ENCODE results near the gene LDLR.
"Not testable (repeated sequence)": the region's sequence is repeated elsewhere in the genome, so short reads cannot be mapped to it uniquely, and the experiment has no call there.

The LDLR gene

DNA sequence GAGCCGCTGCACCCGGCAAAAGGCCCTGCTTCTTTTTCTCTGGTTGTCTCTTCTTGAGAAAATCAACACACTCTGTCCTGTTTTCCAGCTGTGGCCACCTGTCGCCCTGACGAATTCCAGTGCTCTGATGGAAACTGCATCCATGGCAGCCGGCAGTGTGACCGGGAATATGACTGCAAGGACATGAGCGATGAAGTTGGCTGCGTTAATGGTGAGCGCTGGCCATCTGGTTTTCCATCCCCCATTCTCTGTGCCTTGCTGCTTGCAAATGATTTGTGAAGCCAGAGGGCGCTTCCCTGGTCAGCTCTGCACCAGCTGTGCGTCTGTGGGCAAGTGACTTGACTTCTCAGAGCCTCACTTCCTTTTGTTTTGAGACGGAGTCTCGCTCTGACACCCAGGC is 17.2 kb downstream of the LDLR start:
- no peak for DNase-seq (ENCODE audit: low spot score)

DNA sequence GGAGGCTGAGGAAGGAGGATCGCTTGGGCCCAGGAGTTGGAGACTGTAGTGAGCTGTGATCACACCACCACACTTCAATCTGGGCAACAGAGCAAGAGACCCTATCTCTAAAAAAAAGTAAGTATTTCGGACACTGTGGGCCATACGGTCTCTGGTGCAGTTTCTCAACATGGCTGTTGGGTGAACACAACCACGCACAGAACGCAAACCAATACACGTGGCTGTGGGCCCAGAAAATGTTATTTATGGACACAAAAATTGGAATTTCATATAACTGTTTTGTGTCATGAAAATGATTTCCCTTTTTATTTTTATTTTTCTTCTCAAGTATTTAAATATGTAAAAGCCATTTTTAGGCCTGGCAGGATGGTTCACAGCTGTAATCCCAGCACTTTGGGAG is 19.5 kb downstream of the LDLR start:
- no peak for DNase-seq (ENCODE audit: low spot score)

DNA sequence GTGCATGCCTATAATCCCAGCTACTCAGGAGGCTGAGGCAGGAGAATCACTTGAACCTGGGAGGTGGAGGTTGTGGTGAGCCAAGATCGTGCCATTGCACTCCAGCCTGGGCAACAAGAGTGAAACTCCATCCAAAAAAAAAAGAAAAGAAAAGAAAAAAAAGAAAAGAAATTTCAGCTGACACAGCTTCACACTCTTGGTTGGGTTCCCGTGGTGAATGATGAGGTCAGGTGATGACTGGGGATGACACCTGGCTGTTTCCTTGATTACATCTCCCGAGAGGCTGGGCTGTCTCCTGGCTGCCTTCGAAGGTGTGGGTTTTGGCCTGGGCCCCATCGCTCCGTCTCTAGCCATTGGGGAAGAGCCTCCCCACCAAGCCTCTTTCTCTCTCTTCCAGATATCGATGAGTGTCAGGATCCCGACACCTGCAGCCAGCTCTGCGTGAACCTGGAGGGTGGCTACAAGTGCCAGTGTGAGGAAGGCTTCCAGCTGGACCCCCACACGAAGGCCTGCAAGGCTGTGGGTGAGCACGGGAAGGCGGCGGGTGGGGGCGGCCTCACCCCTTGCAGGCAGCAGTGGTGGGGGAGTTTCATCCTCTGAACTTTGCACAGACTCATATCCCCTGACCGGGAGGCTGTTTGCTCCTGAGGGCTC is 22.0 kb downstream of the LDLR start:
- no peak for DNase-seq (ENCODE audit: low spot score)

DNA sequence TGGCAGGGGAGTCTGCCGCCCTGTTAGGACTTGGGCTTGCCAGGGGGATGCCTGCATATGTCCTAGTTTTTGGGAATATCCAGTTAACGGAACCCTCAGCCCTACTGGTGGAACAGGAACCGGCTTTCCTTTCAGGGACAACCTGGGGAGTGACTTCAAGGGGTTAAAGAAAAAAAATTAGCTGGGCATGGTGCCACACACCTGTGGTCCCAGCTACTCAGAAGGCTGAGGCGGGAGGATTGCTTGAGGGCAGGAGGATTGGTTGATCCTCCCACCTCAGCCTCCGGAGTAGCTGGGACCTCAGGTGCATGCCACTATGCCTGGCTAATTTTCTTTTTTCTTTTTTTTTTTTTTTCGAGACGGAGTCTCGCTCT is 22.5 kb downstream of the LDLR start:
- no peak for DNase-seq (ENCODE audit: low spot score)

DNA sequence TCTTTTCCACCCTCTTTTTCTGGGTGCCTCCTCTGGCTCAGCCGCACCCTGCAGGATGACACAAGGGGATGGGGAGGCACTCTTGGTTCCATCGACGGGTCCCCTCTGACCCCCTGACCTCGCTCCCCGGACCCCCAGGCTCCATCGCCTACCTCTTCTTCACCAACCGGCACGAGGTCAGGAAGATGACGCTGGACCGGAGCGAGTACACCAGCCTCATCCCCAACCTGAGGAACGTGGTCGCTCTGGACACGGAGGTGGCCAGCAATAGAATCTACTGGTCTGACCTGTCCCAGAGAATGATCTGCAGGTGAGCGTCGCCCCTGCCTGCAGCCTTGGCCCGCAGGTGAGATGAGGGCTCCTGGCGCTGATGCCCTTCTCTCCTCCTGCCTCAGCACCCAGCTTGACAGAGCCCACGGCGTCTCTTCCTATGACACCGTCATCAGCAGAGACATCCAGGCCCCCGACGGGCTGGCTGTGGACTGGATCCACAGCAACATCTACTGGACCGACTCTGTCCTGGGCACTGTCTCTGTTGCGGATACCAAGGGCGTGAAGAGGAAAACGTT is 24.0 kb downstream of the LDLR start:
- no peak for DNase-seq (ENCODE audit: low spot score)

DNA sequence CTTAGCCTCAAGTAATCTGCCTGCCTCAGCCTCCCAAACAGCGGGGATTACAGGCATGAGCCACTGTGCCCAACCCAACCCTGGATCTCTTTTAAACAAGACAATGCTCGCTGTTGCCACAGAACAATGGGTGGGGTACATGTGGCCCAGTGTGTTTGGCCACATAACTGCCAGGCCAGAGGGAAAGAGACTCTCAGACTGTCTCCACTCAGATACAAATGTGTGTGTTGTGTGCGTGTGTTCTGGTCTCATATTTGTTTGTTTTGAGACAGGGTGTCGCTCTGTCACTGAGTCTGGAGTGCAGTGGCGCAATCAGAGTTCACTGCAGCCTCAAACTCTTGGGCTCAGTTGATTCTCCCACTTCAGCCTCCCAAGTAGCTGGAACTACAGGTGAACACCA is 25.8 kb downstream of the LDLR start:
- DNase-seq (ENCODE audit: low spot score) = no peak

DNA sequence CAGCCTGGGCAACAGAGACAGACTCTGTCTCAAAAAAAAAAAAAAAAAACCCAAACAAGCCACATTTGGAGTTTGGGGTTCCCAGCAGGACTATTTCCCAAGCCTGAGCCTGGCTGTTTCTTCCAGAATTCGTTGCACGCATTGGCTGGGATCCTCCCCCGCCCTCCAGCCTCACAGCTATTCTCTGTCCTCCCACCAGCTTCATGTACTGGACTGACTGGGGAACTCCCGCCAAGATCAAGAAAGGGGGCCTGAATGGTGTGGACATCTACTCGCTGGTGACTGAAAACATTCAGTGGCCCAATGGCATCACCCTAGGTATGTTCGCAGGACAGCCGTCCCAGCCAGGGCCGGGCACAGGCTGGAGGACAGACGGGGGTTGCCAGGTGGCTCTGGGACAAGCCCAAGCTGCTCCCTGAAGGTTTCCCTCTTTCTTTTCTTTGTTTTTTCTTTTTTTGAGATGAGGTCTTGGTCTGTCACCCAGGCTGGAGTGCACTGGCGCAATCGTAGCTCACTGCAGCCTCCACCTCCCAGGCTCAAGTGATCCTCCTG is 26.7 kb downstream of the LDLR start:
- no peak for DNase-seq (ENCODE audit: low spot score)

DNA sequence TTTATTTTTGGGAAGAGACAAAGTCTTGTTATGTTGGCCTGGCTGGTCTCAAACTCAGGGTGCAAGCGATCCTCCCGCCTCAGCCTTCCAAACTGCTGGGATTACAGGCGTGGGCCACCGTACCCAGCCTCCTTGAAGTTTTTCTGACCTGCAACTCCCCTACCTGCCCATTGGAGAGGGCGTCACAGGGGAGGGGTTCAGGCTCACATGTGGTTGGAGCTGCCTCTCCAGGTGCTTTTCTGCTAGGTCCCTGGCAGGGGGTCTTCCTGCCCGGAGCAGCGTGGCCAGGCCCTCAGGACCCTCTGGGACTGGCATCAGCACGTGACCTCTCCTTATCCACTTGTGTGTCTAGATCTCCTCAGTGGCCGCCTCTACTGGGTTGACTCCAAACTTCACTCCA is 27.2 kb downstream of the LDLR start:
- DNase-seq (ENCODE audit: low spot score) = no peak

DNA sequence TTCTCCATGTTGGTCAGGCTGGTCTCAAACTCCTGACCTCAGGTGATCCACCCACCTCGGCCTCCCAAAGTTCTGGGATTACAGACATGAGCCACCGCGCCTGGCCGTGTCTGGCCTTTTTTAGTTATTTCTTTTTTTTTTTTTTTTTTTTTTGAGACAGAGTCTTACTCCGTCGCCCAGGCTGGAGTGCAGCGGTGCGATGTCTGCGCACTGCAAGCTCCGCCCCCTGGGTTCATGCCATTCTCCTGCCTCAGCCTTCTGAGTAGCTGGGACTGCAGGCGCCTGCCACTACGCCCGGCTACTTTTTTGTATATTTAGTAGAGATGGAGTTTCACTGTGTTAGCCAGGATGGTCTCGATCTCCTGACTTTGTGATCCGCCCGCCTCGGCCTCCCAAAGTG is 32.7 kb downstream of the LDLR start:
- not testable (repeated sequence) for DNase-seq (ENCODE audit: low spot score)

DNA sequence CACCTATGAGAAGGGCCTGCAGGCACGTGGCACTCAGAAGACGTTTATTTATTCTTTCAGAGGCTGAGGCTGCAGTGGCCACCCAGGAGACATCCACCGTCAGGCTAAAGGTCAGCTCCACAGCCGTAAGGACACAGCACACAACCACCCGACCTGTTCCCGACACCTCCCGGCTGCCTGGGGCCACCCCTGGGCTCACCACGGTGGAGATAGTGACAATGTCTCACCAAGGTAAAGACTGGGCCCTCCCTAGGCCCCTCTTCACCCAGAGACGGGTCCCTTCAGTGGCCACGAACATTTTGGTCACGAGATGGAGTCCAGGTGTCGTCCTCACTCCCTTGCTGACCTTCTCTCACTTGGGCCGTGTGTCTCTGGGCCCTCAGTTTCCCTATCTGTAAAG is 33.9 kb downstream of the LDLR start:
- DNase-seq (ENCODE audit: low spot score) = no peak

DNA sequence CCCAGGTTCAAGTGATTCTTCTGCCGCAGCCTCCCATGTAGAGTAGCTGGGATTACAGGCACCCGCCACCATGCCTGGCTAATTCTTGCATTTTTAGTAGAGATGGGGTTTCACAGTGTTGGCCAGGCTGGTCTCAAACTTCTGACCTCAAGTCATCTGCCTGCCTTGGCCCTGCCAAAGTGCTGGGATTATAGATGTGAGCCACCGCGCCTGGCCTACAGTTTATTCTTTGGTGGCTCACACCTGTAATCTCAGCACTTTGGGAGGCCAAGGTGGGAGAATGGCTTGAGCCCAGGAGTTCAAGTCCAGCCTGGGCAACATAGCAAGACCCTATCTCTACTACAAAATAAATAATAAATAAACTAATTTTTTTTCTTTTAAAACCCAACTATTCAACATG is 34.9 kb downstream of the LDLR start:
- not testable (repeated sequence) for DNase-seq (ENCODE audit: low spot score)

DNA sequence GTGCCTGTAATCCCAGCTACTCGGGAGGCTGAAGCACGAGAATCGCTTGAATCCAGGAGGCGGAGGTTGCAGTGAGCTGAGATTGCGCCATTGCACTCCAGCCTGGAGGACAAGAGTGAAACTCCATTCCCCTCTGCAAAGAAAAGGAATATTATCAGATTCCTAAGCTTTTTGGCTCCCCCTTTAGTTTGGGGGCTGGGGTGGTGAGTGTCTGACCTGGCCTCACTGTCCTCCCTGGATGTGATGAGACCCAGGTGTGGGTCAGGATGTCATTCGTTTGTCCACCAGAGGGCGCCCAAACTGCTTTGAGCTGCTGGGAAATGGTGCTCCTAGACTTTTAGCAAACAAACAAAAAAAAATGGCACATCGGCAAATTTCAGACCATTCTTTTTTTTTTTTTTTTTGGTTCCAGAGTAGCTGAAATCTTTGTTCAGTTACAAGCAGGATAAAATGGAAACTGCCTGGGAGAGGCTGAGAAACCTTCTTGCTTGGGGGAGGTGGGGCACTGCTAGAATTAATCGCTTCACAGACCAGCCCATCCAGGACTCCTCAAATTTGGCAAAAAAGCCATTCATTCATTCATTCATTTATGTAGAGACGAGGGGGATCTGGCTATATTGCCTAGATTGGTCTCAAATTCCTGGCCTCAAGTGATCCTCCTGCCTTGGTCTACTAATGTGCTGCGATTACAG is 36.9 kb downstream of the LDLR start:
- peak; percentile 83 for DNase-seq (ENCODE audit: low spot score)

DNA sequence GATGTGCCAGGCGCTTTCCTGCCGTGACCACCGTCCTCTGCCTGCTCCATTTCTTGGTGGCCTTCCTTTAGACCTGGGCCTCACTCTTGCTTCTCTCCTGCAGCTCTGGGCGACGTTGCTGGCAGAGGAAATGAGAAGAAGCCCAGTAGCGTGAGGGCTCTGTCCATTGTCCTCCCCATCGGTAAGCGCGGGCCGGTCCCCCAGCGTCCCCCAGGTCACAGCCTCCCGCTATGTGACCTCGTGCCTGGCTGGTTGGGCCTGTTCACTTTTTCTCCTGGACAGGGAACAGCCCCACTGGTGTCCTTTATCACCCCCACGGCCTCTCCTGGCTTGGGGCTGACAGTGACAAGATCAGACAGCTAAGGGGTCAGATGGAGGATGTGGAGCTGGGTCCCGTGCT is 38.6 kb downstream of the LDLR start:
- no peak for DNase-seq (ENCODE audit: low spot score)

DNA sequence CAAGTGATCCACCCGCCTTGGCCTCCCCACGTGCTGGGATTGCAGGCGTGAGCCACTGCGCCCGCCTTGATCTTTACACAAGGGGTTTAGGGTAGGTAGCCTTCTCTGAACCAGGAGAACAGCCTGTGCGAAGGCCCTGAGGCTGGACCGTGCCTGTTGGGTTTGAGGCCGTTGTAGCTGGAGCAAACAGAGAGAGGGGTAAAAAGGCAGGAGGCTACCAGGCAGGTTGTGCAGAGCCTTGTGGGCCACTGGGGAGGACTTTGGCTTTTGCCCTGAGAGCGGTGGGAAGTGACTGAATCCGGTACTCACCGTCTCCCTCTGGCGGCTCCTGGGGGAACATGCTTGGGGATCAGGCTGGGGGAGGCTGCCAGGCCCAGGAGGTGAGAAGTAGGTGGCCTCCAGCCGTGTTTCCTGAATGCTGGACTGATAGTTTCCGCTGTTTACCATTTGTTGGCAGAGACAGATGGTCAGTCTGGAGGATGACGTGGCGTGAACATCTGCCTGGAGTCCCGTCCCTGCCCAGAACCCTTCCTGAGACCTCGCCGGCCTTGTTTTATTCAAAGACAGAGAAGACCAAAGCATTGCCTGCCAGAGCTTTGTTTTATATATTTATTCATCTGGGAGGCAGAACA is 41.7 kb downstream of the LDLR start:
- DNase-seq (ENCODE audit: low spot score) = peak; percentile 82

DNA sequence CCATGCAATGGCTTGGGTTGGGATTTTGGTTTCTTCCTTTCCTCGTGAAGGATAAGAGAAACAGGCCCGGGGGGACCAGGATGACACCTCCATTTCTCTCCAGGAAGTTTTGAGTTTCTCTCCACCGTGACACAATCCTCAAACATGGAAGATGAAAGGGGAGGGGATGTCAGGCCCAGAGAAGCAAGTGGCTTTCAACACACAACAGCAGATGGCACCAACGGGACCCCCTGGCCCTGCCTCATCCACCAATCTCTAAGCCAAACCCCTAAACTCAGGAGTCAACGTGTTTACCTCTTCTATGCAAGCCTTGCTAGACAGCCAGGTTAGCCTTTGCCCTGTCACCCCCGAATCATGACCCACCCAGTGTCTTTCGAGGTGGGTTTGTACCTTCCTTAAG is 42.2 kb downstream of the LDLR start:
- no peak for DNase-seq (ENCODE audit: low spot score)

DNA sequence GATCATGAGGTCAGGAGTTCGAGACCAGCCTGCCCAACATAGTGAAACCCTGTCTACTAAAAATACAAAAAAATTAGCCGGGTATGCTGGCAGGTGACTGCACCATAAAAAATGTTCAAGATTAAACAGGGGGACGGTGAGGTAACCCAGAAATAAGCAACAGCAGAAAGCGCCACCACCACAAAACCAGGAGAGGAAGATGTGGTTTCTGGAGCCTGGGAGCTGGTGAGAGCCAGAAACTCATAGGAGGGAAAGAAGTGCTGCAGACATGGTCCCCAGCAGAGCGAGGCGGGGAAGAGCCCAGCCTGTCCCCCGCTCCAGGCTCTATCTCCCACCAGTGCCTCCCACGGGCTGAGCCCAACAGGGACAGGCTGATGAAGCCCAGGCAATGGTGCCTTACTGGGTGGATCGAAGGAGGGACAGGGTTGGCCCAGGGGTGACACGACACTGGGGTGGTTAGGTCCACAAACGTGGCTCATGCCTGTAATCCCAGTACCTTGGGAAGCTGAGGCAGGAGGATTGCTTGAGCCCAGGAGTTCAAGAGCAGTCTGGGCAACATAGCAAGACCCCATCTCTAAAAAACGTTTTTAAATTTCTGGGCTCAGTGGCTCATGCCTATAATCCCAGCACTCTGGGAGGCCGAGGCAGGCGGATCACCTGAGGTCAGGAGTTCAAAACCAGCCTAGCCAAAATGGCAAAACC is 47.3 kb downstream of the LDLR start:
- no peak for DNase-seq (ENCODE audit: low spot score)

DNA sequence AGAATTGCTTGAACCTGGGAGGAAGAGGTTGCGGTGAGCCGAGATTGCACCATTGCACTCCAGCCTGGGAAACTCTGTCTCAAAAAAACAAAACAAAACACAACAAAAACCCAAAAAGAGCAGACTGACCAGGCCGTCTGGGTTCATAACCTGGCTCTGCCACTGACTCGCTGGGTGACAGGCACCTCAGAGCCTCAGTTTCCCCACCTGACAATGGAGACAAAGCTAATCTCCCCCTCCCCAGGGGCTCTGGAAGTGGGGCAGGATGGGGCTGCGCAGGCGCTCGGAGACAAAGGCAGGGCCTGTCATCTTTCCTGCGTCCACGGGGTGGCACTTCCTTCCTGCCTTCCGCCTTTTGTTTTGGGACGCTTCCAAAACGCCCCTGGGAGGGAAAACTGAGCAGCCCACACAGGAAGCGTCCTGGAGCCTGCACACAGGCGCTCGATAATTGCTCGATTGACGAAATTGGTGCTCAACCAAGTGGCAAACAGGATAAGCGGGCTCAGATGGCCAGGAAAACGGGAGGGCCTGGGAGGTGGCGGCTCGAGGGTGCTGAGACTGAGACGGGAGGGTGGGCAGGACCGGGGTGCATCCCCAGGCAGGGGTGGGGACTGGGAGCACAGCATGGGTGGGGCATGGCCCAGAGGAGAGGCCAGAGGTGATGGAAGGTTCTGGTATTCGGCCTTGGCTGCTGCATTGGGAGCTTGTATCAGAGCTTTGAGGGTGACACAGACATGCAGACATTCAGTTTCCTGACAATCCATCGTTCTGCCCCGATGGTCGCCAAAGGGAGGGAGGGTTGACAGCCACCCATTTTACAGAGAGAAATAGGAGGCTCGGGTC is 48.5 kb downstream of the LDLR start:
- DNase-seq (ENCODE audit: low spot score) = no peak

DNA sequence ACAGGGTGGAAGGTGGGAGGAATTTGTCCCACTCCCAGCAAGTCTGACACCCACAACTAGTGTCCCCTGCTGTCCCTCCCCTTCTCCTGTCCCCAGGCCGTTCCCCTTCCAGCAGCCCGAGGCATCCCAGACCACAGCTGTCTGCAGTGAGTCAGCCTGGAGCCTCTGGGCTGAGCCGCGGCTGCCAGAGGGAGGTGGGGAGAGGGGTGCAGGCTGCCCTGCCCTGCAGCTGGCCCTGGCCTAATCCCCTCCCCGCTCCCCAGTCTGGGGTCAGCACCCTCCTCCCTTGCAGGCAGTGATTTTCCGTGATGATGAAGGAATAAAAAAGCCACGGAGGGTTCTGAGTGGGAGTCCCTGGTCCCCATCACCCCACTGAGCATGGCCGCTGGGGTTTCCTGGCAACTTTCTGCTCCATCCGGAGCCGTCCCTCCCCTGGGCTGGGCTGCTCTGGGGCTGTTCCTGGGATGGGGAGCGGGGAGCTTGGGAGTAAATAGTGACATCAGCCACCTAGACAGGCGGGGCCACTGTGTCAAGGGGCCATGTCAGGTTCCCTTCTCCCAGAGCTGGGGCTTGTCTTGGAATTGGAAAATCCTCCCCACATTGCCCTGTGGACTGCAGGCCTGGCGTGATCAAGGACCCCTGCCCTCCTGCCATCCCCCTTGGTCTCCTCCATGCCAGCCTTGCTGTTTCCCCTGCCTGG is 49.5 kb downstream of the LDLR start:
- DNase-seq (ENCODE audit: low spot score) = no peak

DNA sequence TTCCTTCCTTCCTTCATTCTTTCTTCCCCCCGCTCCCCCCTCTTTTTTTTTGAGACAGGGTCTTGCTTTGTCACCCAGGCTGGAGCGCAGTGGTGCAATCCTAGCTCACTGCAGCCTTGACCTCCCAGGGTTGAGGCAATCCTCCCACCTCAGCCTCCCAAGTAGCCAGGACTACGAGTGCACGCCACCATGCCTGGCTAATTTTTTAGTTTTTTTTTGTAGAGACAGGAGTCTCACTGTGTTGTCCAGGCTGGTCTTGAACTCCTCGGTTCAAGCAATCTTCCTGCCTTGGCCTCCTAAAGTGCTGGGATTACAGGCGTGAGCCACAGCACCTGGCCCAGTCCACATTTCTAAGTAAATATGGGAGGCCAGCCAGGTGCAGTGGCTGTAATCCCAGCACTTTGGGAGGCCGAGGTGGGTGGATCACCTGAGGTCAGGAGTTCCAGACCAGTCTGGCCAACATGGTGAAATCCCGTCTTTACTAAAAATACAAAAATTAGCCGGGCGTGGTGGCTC is 50.8 kb downstream of the LDLR start:
- DNase-seq (ENCODE audit: low spot score) = not testable (repeated sequence)

DNA sequence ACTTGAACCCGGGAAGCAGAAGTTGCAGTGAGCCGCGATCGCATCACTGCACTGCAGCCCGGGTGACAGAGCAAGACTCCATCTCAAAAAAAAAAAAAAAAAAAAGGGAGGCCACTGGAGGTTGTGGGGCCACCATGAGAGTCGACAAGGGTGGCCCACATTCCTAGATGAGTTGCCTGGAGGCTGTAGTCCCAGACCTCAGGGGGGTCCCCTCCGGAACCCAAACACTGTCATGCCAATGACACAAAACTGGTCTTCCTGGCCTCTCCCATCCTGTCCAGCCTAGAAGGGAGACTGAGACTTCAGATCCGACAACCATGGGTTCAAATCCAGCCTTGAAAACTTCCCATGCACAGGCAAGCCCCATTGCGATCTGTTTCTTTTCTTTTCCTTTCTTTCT is 51.6 kb downstream of the LDLR start:
- no peak for DNase-seq (ENCODE audit: low spot score)
